Prostate gland (tissue), 2 donors: ENCODE data around the gene STK38L.

Source experiments
- CTCF ChIP-seq, 4 experiments: fragments of 200-600 bp in 2 of 4; fragments of 450-650 bp in 2 of 4; sonication (generic) in 2 of 4; IDR thresholded peaks; 1 replicate in 3 of 4; 2 replicates in 1 of 4; pipeline ENCODE4 v1.5.1; 2016 to 2019; ENCODE audit warnings: antibody characterized with exemption in 4 of 4, mild to moderate bottlenecking in 2 of 4, moderate library complexity in 2 of 4
- POLR2AphosphoS5 ChIP-seq: sonication (generic); formaldehyde crosslinking; IDR thresholded peaks from one replicate; pipeline ENCODE4 v1.6.1; 2017; ENCODE audit warnings: antibody characterized with exemption

GRCh38 chr12:27355486-27355885 is 111.4 kb downstream of the STK38L start:
- TF ChIP-seq POLR2AphosphoS5, result no peak
- no peak for TF ChIP-seq CTCF (IDR thresholded peaks at IDR 0.05)
